Tibial nerve (tissue), 3 donors: ENCODE data around the gene RNF103.

ENCODE experiments used
- CTCF ChIP-seq, 5 experiments: fragments of 200-600 bp in 3 of 5; fragments of 450-650 bp in 2 of 5; sonication (generic) in 3 of 5; IDR thresholded peaks; one replicate each; pipeline ENCODE4 v1.5.1; 2016 to 2019; ENCODE audit warnings: antibody characterized with exemption in 5 of 5, mild to moderate bottlenecking in 3 of 5, moderate library complexity in 2 of 5
- POLR2A ChIP-seq, 2 donors: fragments of 450-650 bp; IDR thresholded peaks; one replicate each; pipeline ENCODE4 v1.6.1; 2017; ENCODE audit warnings: antibody characterized with exemption in 2 of 2, mild to moderate bottlenecking in 2 of 2, moderate library complexity in 2 of 2

GRCh38 chr2:86648681-86649080 is 25.0 kb upstream of the RNF103 start:
- no peak for TF ChIP-seq CTCF (IDR thresholded peaks at IDR 0.05)
- no peak for TF ChIP-seq POLR2A (IDR thresholded peaks at IDR 0.05)
